ENCODE measurements around the gene ZMYM2.
A peak's percentile ranks its signal among the peaks of the same experiment; 100 is the strongest.
"Not testable (repeated sequence)": the region's sequence is repeated elsewhere in the genome, so short reads cannot be mapped to it uniquely, and the experiment has no call there.

The ZMYM2 gene

DNA sequence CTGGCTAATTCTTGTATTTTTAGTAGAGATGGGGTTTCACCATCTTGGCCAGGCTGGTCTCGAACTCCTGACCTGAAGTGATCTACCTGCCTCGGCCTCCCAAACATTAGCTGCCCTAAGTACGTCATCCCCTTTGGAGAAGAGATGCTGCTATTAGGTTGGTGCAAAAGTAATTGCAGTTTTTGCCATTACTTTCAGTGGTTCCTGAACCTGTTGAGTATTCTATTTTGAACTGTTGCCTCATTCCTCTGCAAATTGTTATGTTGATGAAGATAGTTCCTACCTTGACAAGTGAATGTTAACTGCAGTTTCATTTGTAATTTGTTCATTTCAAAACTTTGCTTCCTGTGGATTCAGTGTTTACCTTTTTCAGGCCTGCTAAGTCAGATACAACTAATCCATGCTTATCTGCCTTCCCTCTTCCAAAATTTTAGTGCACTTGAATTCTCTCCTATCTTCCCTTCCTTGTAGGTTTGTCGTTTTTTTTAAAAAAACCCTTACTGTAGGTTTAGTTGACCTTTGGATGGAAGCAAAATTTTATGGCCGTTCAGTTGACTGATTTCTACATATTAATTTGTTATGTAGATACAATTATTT lies 24.0 kb downstream of the ZMYM2 start:
- no peak for DNase-seq (ENCODE audit: low spot score)

- no peak for DNase-seq (ENCODE audit: low spot score)
These were observed 26.1 kb downstream of the ZMYM2 start for GRCh38 chr13:19984430-19985218.

- no peak for DNase-seq (ENCODE audit: low spot score)
These were observed 26.7 kb downstream of the ZMYM2 start for GRCh38 chr13:19985219-19985556.

GRCh38 chr13:19991531-19991930 lies 33.0 kb downstream of the ZMYM2 start:
- DNase-seq (ENCODE audit: low spot score), result no peak

GRCh38 chr13:19993024-19993423 lies 34.5 kb downstream of the ZMYM2 start:
- DNase-seq (ENCODE audit: low spot score), result no peak

DNA sequence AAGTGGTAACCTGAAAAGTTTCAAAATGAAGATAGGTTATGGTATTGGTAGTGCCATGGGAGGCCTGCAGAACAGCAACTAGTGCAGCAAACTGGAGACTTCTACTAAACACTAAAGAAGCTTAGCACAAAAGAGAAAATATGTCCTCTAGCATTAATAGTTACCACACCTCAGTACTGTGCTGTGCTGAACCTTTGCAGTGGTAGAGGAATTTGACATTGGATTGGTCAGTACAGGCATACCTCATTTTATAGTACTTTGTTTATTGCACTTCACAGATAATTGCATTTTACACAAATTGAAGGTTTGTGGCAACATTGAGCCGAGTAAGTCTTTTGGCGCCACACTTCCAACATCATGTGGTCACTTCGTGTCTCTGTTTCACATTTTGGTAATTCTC lies 40.4 kb downstream of the ZMYM2 start:
- no peak for DNase-seq (ENCODE audit: low spot score)

- no peak for DNase-seq (ENCODE audit: low spot score)
These were observed 41.6 kb downstream of the ZMYM2 start for GRCh38 chr13:20000062-20000552.

DNA sequence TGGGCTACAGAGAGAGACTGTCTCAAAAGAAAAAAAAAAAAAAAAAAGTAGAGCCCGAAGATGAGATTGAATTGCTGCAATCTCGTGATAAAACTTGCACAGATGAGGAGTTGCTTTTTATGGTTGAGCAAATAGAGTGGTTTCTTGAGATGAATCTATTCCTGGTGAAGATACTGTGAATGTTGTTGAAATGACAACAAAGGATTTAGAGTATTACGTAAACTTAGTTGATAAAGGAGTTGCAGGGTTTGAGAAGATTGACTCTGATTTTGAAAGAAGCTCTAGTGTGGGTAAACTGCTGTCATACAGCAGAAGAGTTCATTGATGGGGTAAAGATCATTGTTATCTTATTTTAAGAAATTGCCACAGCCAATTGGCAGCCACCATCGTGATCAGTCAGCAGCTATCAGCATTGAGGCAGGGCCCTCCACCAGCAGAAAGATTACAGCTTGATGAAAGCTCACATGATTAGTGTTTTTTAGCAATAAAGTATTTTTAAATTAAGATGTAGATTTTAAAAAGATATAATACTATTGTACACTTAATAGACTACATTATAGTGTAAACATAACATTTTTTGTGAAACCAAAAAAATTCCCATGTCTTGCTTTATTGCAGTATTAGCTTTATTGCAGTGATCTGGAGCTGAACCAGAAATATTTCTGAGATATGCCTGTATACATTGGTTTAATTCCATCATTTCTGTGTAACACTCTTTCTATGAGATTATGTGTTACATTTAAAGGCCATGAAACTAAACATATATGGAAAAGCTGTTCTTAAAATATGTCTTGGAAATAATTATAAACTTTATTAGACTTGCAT lies 43.1 kb downstream of the ZMYM2 start:
- DNase-seq (ENCODE audit: low spot score), result no peak

- DNase-seq (ENCODE audit: low spot score), result peak; percentile 25
These were observed 44.3 kb downstream of the ZMYM2 start for GRCh38 chr13:20002787-20003186.

DNA sequence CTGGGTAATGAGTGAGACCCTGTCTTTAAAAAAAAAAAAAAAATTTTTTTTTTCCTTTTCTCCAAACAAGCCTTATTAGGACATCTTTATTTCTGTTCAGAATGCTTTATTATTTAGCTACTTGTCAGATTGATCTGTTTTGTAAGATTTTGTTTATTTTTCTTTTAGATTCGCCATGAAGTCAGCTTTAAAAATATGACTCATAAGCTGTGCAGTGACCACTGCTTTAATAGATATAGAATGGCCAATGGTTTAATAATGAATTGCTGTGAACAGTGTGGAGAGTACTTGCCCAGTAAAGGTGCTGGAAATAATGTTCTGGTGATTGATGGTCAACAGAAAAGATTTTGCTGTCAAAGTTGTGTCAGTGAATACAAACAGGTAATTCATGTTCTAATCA lies 47.7 kb downstream of the ZMYM2 start:
- DNase-seq (ENCODE audit: low spot score), result no peak

DNA sequence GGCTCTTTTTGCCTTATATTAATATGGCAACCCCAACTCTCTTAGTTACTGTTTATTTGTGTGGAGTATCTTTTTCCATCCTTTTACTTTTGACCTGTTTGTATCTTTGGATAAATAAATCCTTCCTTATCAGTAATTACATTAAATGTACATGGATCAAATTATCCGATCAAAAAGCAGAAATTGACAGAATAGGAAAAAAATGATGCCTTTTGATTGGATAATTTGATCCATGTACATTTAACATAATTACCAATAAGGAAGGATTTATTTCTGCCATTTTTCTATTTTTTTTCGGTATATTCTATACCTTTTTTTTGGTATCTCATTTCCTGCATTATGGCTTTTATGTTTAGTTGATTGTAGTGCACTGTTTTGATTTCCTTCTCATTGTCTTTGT lies 57.2 kb downstream of the ZMYM2 start:
- DNase-seq (ENCODE audit: low spot score), result no peak

GRCh38 chr13:20016649-20017364 lies 58.3 kb downstream of the ZMYM2 start:
- no peak for DNase-seq (ENCODE audit: low spot score)

GRCh38 chr13:20017365-20017711 lies 58.8 kb downstream of the ZMYM2 start:
- DNase-seq (ENCODE audit: low spot score), result no peak

GRCh38 chr13:20019043-20019442 lies 60.5 kb downstream of the ZMYM2 start:
- no peak for DNase-seq (ENCODE audit: low spot score)

- DNase-seq (ENCODE audit: low spot score), result no peak
These were observed 66.2 kb downstream of the ZMYM2 start for GRCh38 chr13:20024702-20025101.

DNA sequence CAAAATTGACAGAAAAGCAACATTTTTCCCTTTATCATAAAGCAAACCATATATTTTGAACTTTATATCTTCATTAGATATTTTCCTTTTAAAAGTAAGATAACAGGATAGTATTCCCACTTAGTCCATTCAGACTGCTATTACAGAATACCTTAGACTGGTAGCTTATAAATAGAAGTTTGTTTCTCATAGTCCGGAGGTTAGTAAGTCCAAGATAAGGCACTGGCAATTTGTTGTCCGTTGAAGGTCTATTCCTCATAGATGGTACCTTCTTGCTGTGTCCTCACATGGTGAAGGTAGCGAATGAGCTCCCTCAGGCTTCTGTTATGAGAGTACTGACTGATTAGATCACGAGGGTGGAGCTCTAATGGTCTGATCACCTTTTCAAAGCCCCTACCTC lies 70.4 kb downstream of the ZMYM2 start:
- no peak for DNase-seq (ENCODE audit: low spot score)

DNA sequence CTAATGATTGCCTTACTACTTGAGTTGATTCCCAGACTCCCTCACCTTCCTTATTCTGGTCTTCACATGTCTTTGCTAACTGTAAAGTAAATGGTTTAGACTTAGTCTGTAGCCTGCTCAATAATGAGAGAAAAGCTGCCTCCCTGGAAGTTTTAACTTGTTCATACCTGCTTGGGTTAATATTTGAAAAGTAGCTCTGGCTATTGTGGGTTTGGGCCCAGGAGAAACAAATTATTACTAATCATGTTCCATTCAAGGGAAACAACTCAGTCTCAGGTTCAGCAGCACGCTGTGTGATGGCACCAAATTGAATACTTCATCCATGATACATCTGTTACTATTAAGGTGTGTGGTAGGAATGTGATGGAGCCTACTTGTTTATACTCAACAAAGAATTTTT lies 75.0 kb downstream of the ZMYM2 start:
- no peak for DNase-seq (ENCODE audit: low spot score)

DNA sequence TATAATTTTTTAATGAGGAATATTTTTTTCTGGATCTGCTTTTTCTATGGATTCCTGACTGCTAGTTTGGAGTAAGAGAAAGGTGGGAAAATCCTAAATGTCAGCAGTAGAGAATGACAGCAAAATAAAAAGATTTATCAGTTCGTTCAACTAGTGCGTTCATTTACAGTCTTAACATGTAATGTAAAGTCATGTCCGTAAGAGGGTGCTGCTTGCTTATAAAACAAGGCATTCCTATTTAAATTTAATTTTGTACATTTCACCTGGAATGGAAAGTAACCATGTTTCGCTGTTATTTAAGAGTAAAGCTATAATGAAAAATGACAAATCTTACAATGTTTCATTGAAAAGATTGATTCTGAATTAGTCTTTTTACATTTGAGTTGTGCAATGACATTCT lies 76.6 kb downstream of the ZMYM2 start:
- DNase-seq (ENCODE audit: low spot score), result no peak

DNA sequence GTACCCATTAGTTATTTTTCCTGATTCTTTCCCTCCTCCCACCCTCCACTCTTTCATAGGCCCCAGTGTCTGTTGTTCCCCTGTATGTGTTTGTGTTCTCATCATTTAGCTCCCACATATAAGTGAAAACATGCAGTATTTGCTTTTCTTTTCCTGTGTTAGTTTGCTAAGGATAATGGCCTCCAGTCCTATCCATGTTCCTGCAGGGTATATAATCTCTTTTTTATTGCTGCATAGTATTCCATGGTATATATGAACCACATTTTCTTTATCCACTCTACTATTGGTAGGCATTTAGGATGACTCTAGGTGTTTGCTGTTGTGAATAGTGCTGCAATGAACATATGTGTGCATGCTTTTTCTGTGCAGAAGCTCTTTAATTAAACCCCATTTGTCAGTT lies 79.4 kb downstream of the ZMYM2 start:
- no peak for DNase-seq (ENCODE audit: low spot score)

GRCh38 chr13:20042603-20043002 lies 84.1 kb downstream of the ZMYM2 start:
- not testable (repeated sequence) for DNase-seq (ENCODE audit: low spot score)

DNA sequence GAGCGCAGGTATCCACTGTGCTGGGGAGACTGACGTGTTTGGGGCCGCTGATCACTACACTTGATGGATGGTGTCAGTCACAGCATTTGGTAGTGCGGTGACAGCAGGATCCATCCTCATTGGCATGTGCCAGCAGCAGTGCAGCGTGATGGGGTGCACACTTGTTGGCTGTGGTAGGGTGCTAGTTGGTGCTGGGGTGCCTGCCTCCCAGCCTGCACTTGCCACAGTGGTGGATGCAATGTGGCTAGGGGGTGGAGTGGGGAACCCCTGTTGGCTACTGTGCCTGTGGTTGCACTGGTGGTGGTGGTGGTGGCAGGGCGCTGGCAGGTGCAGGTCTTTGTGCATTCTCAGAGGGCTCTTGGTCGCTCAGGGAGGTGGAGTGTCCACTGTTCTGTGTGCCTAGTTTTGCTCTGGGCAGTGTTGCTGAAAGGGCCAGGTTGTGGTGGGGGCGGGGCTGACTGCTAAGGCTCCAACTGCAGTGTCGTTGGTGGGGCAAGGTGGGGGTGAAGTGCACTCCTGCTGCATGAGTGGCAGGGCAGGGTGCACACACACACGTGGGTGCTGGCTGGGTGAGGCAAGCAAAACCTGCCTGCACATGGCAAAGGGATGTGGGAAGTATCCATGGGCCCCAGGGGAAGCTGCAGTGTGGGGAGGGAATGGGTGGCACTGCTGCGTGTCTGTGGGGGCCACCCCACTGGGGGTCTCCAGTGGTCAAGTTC lies 84.8 kb downstream of the ZMYM2 start:
- DNase-seq (ENCODE audit: low spot score), result no peak

All from SK-N-DZ (cell line).